GM12874 (cell line): ENCODE measurements around the gene TIMM44.

Experiments
- CTCF ChIP-seq: IDR thresholded peaks from 2 replicates; pipeline ENCODE4 v1.5.1; 2011; ENCODE audit warnings: low read depth, mild to moderate bottlenecking, control low read depth, low read length, moderate library complexity; ENCODE audit not compliant: insufficient read depth

TIMM44 gene

DNA sequence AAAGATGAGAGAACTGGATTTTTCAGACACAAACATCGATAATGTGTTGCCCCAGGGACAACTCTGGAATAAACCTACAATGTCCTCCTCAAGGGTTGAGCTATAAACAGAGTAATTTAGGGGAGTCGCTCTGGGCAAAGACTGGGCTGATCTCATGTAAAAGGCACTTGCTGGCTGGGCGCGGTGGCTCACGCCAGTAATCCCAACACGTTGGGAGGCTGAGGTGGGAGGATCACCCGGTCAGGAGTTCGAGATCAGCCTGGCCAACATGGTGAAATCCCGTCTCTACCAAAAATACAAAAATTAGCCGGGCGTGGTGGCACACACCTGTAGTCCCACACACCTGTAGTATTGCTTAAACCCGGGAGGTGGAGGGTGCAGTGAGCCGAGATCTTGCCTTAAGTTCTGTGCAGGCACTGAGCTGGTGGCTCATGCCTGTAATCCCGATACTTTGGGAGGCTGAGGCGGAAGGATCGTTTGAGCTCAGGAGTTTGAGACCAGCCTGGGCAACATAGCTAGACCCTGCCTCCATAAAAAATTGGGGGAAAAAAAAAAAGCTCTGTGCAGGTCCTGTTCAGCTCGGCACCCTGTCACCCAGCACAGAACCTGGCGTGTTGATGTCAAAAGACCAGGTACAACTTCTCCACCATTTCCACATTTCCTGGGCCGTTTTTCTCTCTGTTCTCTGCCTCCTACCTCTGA is 1.4 kb downstream of the TIMM44 start:
- TF ChIP-seq CTCF = no peak

DNA sequence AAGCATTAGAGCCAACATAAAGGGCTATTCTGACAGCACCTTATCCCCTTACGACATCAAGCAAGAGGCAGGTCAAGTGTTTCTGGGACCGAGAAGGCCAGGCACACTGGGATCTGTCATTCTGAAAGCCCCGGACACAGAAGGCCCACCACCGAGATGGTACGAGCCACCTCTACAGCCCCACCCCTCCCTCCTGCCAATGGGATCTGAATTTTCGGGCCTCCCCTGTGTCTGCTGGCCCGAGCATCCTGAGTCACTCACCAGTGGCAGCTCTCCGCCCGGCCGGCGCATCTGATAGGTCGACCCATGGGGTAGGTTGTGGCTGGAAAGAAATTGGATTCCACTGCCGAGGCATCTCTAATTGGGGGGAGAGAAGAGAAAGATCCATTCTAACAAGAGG is 2.6 kb downstream of the TIMM44 start:
- TF ChIP-seq CTCF = no peak

- no peak for TF ChIP-seq CTCF
Observed at GRCh38 chr19:7934766-7935165, 8.7 kb downstream of the TIMM44 start.

- no peak for TF ChIP-seq CTCF
Observed at GRCh38 chr19:7933828-7934725, 9.4 kb downstream of the TIMM44 start.

DNA sequence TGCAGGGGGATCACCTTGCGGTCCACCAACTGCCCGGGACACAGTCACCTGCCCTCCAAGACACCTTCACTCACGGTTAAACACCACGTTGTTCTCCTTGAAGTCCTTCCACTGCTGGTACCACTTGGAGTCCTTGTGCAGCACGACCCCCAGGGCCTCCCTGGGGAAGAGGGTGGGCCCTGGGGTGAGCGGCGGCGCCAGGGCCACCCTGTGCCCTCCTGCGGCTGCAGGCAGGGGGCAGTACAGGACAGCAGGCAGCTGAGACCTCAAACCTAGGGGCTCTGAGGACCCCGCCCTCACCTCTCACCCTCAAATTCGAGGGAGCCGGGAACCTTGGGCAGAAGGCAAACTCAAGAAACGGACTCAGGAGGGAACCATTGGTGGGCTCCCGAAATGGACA is 10.1 kb downstream of the TIMM44 start:
- peak; percentile 24; the same call in 1 of the 2 replicates for TF ChIP-seq CTCF

DNA sequence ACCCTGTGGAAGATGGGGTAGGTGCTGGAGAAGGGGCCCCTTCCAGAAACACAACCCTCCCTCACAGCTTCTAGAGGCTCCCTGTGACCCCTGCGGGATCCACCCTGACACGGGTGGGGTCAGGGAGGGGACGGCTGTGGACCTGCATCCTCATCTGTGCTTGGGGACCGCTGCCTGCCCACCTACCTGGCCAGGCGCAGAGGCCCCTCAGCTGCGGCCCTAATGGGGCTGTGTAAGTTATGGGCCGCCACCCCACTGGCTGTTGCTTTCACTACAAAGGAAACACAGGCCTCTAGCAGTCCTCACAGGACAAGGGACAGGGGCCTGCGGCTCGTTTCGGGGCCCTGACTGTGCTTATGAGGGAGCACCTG is 10.6 kb downstream of the TIMM44 start:
- no peak for TF ChIP-seq CTCF

DNA sequence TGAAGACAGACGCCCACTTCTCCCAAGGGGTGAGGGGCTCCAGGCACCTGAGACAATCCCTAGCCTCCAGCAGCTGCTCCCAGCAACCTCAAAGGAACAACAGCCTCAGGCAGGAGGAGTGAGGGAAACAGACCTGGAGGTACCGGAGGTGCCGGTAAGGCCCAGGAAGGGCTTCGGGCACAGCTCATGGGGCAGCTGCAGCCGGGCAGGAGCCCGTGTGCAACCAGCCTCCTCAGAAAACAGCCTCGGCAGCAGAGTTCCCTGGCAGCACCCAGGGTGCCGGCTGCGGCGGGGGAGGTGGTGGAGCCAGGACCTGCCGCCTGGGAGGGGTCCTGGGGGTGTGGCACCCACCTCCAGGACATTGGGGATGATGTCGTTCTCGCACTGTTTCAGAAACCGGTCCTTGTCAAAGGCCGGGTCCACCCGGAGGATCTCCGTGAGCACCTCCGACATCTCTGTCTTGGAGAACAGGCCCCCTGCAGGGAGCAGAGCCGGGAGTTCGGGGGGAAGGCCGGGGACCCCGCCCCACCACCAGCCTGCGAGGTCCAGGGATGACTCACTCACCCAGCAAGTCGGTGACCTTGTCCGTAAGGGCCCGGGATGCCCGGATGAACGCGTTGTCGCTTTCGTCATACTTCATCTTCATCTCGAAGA is 11.1 kb downstream of the TIMM44 start:
- no peak for TF ChIP-seq CTCF
